GM19025 (cell line): ENCODE measurements around the gene ADPRS.

ENCODE experiments used
- ATAC-seq: cut with Tn5 transposase; IDR thresholded peaks from one replicate; pipeline ENCODE4 v1.9.1; 2021; ENCODE audit warnings: mild to moderate bottlenecking, low read depth, moderate library complexity; ENCODE audit not compliant: unreplicated experiment

ADPRS gene

DNA sequence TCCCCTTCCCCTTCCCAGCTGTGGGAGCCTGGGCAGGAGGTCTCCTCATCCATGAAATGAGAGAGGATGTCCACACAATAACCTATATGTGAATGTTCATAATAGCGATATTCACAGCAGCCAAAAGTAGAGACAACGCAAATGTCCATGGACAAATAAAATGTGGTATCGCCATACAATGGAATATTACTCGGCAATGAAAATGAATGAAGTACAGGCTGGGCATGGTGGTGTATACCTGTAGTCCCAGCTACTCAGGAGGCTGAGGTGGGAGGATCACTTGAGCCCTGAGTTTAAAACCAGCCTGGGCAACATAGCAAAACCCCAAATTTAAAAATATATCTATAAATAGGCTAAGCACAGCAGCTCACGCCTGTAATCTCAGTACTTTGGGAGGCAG, 12.9 kb downstream of the ADPRS start:
- no peak for ATAC-seq

DNA sequence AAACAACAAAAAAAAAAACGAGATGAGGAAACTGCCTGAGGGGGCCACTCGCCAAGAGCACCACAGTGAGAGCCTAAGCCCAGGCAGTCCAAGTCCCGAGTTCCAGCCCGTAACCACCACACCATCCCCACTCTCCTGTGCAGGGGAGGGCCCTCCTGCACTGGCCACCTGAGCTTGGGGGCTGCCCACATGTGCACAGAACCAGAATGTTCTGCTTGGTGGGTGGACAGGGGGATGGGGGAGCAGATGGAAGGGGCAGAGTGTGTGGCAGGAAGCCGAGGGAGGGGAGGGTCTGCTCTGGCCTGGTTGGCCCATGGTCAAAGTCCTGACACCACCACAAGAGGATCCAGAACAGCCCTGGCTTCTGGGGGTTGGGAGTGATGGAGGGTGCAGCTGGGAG, 17.6 kb downstream of the ADPRS start:
- no peak for ATAC-seq

DNA sequence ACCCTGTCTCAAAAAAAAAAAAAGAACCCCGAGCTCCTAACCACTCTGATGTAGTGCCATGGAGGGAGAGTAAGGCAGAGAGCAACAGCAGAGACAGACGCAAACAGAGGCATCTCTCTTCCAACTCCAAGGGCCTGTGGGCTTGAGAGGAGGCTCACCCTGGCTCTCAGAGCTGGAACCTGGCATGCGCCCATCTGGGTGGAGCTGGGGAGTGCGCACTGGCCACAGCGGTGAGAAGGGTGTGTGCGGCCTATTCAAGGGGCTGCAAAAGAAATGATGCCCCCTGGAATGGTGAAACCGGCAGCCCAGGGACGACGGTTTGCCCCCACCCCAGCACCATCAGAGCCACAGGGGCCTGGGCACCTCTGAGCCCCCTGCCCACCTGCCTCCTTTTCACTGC, 18.7 kb downstream of the ADPRS start:
- ATAC-seq: no peak

DNA sequence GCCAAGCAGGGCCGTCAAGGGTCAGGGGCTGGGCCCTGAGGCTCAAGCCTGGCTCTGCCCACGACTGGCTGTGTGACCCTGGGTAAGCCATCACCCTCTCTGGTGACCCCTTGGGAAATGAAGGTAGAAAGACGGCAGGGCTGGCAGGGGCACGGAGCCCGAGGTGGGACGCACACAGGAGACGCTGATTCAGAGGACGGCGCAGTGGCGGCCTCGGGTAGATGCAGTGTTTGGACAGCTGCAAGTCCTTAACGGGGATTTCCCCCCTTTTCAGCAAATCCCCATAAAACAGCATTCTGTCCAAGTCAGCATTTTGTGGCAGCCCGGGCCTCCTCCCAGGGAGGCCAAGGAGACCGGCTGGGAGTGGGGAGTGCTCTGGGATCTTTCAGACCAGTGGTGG, 19.6 kb downstream of the ADPRS start:
- ATAC-seq: no peak

DNA sequence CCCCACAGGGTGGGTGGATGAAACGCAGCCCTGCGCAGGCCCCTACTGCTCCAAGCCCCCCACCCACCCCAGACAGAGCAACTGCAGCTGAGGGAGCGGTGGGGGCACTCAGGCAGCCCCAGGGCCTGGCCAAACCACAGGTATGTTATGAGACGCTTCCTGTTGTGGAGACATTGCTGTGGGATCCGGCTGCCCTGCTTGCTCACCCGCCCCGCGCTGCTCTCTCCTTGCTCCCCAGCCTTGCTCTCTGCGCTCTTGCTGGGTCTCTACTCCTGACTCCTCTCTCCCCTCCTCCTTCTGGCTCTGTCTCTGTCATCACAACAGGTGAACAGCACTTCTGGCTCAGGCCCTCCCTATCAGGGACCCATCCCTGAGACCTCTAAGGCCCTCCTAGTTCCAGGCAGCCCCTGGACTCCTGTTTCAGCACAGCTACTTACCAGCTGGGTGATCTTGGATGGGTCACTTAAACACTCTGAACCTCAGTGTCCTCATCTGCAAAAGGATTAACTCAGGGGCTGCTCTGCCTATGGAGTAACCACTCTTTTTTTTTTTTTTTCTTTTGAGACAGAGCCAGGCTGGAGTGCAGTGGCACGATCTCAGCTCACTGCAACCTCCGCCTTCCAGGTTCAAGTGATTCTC, 20.5 kb downstream of the ADPRS start:
- ATAC-seq: no peak

DNA sequence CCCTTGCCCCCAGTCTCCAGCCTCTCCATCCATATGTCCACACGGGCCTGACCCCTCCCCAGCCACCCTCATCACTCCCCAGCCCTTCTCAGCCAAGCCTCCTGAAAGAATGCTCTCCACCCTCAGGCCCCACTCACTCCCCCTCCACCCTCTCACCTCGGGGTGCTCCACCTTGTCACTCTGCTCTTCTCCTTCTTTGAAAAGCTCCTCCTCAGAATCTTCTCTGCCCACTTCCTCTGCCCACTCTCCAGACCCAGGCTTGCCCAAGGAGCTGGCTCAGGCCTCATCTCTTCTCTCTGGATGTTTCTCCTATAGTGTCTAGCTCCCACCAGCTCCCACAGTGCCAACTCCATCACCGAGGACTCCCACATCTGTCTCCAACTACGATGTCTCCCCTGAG, 22.5 kb downstream of the ADPRS start:
- ATAC-seq: no peak

DNA sequence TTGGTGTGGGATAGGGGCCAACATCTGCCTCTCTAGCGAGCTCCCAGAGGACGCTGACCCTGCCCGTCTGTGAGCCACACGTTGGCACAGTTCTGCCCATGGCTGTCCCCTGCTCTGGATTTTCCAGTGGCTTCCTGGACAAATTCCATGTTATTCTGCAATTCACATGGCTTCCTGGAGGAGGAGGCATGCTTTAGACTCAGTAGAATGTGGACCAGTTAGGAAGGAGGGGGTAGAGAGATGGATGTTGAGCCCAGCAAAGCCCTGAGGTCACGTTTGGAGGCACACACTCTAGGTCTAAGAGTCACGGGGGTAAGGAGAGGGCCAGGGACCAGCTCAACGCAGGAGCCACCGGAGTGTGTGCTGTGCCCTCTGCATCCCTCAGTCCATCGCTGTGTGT, 24.1 kb downstream of the ADPRS start:
- ATAC-seq: no peak

DNA sequence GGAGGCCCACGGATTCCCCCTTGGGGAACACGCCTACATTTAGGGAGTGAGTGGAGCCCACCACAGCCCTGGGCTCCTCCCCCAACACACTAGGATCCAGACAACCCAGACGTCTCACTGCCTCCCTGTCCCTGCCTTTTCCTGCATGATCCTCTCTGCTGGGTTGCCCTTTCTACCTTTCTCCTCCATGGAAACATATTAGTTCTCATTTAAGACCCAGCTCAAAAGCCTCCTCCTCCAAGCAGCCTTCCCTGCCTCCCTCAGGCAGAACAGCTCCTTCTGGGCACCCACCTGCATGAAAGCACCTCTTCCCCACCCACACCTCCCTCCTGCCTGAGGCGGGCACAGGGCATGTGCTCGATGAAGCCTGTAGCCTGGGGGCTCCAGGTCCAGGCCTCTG, 25.7 kb downstream of the ADPRS start:
- no peak for ATAC-seq

DNA sequence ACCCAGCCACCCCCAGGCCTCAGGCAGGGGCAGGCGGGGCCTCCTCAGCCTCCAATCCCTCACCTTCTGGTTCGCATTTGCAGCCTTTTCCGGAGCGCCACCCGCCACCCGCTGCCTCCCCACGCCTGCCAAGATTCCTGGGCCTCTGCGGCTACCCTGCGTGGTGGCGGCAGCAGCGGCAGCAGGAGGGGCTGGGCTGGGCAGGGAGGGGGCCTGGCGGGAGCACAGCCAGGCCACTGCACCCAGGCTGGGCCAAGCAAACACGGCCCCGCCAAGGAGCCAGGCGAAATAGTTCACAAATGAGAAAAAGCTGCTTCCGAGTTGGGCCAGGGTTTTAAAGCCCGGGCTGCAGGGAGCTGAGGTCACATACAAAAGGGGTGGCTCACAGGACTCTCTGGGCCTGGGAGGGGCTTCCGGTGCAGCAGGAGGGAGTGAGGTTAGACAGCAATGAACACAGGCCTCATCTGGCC, 26.5 kb downstream of the ADPRS start:
- no peak for ATAC-seq

DNA sequence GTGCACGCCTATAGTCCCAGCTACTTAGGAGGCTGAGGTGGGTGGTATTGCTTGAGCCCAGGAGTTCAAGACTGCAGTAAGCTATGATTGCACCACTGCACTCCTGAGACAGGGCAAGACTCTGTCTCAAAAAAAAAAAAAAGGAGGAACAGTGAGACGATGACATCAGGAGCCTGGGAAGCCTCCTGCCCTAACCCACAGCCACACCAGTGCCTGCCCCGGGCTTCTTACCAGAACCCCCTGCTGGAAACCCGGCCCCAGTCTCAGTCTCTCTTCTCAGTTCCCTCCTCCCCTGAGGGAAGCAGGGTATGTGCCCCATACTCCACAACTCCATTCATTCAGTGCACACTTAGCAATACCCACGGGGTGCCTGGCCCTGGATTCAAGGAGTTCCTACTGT, 27.2 kb downstream of the ADPRS start:
- ATAC-seq: no peak

DNA sequence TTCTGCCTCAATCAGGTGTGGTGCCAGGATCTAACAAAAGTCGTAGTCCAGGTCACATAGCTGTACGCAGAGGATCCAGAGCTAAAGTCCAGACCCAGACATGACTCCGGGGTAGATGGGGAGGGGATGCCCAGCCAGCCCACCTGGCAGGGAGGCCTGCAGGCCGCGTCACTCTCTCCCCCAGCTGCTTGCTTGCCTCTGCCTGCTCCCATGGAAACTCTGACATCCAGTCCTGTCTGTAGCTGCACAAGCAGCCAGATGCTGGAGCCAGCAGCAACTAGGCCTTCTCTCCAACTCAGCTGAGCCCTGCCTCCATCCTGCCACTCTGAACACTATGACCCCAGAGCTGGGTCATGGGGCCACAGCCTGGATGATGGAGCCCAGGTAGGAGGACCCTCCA, 28.2 kb downstream of the ADPRS start:
- ATAC-seq: no peak

DNA sequence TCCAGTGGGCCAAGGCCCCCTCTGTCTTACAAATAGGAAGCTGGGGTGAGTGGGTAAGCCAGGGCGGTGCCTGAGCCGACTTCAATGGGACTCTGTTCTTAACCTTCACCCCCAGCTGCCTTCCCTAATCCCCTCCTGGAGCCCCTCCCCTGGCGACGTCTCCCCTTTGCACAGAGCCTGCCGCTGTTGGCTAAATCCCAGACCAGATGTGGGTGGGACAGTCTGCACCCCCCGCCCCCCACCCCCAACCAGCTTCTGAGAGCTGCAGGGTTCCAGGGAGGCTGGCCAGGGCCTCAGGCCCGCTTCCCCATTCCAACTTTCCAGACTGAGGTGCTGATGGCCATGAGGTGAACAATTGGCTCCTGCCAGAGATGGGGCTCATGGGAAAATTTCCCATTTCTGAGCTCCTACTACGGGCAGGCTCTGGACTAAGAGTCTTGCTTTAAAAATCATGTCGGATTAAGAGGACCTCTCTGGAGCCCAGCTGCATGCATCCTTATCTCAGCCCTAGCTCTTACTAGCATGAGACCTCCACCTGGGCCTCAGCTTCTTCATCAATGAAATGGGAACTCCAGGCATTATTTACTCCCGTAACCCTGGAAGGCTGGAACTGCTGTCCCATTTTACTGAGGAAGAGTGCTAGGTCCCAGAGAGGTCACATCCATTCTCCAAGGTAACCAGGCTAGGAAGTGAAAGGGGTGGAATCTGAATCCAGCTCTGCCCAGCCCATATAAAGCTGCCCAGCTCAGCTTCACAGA, 29.9 kb downstream of the ADPRS start:
- ATAC-seq: no peak

DNA sequence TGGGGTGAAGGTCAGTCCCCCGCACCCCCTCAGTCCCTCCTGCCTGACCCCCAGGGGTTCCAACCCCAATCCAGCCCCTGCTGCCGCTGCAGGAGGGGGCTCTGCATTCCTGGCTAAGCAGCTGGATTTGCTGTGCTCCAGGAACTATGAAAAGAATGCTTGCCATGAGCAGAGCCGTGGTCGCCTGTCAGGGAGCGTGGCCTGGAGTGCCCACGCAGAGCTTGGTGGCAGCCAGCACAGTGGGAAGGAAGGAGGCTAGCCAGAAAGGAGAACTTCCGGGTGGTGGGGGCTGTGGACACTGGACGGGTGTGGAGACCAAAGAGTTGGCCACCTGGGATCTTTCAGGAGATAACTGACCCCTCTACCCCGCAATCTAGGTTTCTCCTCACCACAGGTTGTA, 30.8 kb downstream of the ADPRS start:
- no peak for ATAC-seq

DNA sequence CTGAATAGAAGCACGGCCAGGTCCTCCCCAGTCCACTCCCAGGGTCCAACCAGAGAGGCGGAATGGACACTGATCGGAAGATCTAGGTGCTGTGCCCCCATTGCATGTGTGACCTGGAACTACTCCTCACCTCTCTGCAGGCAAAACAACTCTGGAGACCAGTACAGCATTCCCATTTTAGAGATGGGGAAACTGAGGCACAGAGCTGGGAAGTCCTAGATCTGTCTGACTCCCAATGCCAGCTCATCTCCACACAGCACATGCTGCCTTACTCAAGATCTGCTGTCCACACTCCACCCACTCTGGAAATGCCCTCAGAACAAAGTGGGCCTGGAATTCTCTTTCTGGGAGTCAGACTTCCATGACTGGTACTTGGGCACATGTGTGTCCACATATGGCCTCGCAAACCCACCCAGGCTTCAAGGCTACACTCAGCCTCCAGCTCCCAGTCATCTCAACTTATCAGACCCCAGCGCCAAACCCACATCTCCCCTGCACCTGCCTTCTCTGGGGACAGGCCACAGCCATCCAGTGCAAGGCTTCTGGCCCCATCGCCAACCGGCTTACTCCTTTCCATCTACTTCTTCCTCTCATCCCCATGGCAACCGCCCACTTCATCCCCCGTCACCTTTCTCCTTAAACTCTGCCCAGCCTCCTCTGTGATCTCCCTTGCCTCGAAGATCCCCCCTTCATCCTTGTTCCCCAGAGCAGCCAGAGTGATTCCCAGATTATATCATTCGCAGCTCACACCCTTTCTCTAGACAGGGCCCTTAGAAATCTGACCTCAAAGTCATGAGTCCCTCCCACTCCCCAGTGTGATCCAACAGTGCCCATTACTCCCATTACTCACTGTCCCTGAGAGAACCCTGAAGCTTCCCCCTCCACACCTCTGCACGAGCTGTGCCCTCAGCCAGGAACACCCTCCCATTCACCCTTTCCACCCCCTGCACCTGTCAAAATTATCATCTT, 33.7 kb downstream of the ADPRS start:
- no peak for ATAC-seq

DNA sequence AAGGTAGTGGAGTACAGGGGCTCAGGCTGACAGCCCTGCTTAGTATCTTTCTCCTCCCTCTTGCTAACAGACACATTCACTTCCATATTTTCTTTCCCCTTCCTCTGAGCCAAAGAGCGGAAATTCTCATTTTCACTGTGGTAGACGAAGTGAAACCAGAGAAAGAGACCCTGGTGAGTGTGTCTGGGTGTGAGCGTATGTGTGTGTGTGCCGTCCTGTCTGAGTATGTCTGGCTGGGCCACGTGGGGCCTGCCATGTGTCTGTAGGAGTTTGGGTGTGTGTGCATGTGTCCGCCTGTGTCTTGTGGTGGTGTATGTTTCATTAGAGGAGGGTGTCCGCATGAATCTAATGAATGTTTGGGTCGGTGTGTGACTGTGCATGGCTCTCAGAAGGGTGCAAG, 34.7 kb downstream of the ADPRS start:
- ATAC-seq: no peak

DNA sequence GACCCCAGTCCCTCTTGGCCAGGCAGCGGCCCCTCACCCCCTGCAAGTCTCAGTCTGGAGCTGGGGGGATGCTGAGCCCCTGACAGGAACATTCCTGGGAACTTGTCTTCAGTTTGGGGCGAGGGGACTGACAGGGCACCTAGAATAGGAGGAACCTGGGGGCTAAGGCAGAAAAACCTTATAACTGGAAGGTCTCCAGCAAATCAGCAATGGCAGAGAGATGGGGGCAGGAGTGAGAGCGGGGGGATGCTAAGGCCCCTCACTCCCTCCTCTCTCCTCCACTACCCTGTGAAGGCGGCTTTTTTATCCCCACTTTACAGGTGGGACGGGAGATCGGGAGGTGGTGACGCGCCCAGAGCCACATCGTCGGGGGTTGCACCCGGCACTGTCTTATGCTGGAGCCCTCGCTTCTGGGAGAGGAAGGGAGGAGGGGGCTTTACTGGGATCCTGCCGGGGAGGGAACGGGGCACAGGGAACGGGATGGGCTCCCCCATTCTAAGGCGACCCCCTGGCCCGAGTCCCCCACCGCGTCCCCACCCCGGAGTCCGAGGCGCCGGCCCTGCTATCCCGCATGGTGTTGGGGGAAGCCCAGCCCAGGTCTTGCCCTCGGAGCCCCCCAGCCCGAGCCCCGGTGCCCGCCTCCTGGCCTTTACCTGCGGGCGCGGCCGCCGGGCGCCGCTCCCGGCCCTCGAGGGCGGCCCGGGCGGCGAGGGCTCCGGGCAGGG, 35.9 kb downstream of the ADPRS start:
- ATAC-seq: no peak

DNA sequence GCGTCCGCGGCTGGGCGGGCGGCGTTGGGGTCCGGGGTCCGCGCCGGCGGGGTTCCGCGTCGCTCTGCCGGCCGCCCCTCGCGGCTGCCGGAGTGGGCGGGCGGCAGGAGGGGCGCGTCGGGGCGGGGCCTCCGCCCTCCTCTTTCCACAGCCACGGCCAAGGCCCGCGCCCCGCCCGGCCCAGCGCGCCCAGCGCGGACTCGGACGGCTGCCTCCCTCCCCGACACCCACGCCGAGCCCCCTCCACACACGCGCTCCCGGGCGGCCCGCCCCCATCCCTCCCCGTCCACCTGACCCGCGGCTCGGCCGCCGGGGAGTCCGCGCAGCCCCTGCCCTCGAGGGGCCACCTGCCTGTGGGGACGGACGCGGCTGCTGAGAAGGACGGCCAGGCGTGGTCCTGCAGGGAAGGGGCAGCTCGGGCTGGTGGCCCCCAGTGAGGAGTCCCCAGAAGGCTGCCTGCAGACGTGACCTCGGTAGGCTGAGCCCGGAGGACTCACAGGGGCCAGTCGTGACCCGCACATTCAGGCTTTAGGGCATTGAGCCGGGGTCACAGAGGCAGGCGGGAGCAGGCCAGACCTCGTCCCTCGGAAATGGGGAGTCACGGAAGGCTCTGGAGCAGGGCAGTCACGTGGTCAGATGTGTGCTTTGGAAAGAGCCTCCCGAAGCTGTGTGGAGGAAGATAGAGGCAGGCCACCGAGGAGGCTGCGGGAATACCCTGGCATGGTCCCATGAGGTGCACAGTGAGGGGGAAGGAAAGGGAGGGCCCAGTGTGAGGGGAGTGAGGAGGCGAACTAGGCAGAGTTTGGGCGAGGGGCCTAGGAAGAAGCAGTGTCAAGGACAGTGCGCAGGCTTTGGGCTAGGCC, 36.7 kb downstream of the ADPRS start, which contains the start of gene COL8A2:
Gene COL8A2 (minus strand): TSS at position 94 of the 863 bp plus-strand sequence. CDS start 24,980 bp downstream, outside the sequence.
- ATAC-seq: no peak

DNA sequence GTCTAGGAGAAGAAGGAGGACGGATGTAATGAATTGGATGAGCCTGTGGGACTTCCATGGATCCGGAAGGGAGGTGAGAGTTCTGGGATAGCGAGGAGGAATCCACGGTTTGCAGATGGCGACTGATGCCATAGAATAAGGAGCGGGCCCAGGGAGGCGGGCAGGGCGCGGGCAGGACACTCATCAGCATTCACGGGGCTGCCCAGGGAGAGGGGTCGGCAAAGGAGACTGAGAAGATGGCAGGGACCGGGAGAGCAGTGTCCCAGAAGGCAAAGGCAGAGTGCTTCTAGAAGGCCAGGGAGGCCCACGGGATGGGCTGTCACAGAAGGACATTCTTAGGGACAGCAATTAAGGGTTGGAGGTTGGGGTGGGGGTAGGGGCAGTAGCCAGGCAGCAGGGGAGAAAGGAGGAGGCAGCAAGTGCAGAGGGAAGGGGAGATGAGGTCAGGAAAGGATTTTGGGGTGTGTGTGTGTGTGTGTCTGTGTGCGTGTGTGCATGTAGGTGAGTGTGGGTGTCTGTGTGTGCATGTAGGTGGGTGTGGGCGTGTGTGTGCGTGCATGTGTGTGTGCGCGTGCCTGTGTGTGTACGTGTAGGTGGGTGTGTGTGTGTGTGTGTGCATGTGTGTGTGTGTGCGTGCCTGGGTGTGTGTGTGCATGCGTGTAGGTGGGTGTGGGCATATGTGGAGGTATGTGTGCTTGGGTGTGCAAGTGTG, 37.5 kb downstream of the ADPRS start:
- ATAC-seq: no peak
